ENCODE measurements around the gene C1orf159. TPM values are rescaled to one million over a fixed set of nuclear protein-coding genes. Genes with fewer than 3 reads are reported as not detected.

The C1orf159 gene
- total and polyA plus RNA-seq, 10 of the 15 experiments (the other 5 are each of a cell fraction or from before 2014, with no cell fraction given), result 0.11 to 23.4 (median 8.0) TPM

- Histone ChIP-seq H3K9me3 (replicated peaks; ENCODE audit: control insufficient read depth, insufficient read depth, low read length) (no peaks in the 10 kb centered on the region), H4K20me1 (ENCODE audit: control insufficient read depth, insufficient read depth) (no peaks in the 10 kb centered on the region), H3K79me2 (ENCODE audit: control insufficient read depth, insufficient read depth, low read length) (no peaks in the 10 kb centered on the region), H3K27ac (ENCODE audit: control insufficient read depth, insufficient read depth) (no peak overlapping the region), H3K4me3 (no peak overlapping the region), H2AFZ (ENCODE audit: control insufficient read depth, low read depth, low read length) (no peak overlapping the region), H3K4me2 (ENCODE audit: control insufficient read depth, insufficient read depth) (no peak overlapping the region), H3K27me3 (replicated peaks in 1 of 2; ENCODE audit: control insufficient read depth in 2 of 2, insufficient read depth in 2 of 2, low read length in 1 of 2) (no peaks in the 10 kb centered on the region), H3K4me1 (ENCODE audit: control insufficient read depth, insufficient read depth, low read length) (peaks cover 10% of the 10 kb centered on the region), H3K9ac (ENCODE audit: control insufficient read depth, insufficient read depth, low read length) (no peak overlapping the region), H3K36me3 (ENCODE audit: control insufficient read depth in 2 of 2, insufficient read depth in 2 of 2, low read length in 1 of 2) (no peaks in the 10 kb centered on the region)
- intact Hi-C loops (cut with micrococcal nuclease; ENCODE audit: unreplicated experiment) (no loop called here), in situ Hi-C loops (cut with MboI) (no loop called here)
- POLR2A ChIA-PET, result no interaction called here
- DNase-seq (ENCODE audit: low read depth, low spot score) (no peak), FAIRE-seq (no peak), ATAC-seq (no peak)
- RAD21 ChIA-PET (ENCODE audit: unreplicated experiment), result no interaction called here
- WGBS (ENCODE audit: insufficient coverage, insufficient replicate concordance, low lambda C conversion rate, missing lambda C conversion rate), result 75% methylated on average over 19 of the region's 19 CpGs
- TF ChIP-seq JUNB (IDR thresholded peaks at IDR 0.05), result no peak
- no peak for TF ChIP-seq NFYB (IDR thresholded peaks at IDR 0.05; ENCODE audit: insufficient read depth, low read depth, low read length)
- no peak for TF ChIP-seq SUZ12 (IDR thresholded peaks at IDR 0.05; ENCODE audit: unreplicated experiment)
- TF ChIP-seq SREBF1 (IDR thresholded peaks at IDR 0.05; ENCODE audit: low read length), result no peak
- no peak for TF ChIP-seq CHD2 (IDR thresholded peaks at IDR 0.05; ENCODE audit: borderline replicate concordance, low read depth, low read length)
- no peak for TF ChIP-seq EED (IDR thresholded peaks at IDR 0.05; ENCODE audit: low read depth)
- TF ChIP-seq, protein P1, sequence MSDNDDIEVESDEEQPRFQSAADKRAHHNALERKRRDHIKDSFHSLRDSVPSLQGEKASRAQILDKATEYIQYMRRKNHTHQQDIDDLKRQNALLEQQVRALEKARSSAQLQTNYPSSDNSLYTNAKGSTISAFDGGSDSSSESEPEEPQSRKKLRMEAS (IDR thresholded peaks at IDR 0.05; ENCODE audit: low read depth, low read length), result no peak
- TF ChIP-seq POLR2AphosphoS2 (IDR thresholded peaks at IDR 0.05; ENCODE audit: low read depth, low read length), result no peak
- no peak for TF ChIP-seq CHD4 (IDR thresholded peaks at IDR 0.05)
- TF ChIP-seq YBX1 (IDR thresholded peaks at IDR 0.05), result no peak
- TF ChIP-seq ZNF207 (IDR thresholded peaks at IDR 0.05; ENCODE audit: borderline replicate concordance), result no peak
- no peak for TF ChIP-seq SPI1 (IDR thresholded peaks at IDR 0.05; ENCODE audit: borderline replicate concordance, insufficient read depth, low read depth, low read length)
- no peak for TF ChIP-seq YY1 (IDR thresholded peaks at IDR 0.05; ENCODE audit: low read depth, low read length)
- TF ChIP-seq ZBTB33 (IDR thresholded peaks at IDR 0.05), result no peak
- TF ChIP-seq HDAC2 (IDR thresholded peaks at IDR 0.05), result no peak
- TF ChIP-seq STAT1 (conservative IDR thresholded peaks at IDR 0.05), result no peak
- TF ChIP-seq, protein P2, sequence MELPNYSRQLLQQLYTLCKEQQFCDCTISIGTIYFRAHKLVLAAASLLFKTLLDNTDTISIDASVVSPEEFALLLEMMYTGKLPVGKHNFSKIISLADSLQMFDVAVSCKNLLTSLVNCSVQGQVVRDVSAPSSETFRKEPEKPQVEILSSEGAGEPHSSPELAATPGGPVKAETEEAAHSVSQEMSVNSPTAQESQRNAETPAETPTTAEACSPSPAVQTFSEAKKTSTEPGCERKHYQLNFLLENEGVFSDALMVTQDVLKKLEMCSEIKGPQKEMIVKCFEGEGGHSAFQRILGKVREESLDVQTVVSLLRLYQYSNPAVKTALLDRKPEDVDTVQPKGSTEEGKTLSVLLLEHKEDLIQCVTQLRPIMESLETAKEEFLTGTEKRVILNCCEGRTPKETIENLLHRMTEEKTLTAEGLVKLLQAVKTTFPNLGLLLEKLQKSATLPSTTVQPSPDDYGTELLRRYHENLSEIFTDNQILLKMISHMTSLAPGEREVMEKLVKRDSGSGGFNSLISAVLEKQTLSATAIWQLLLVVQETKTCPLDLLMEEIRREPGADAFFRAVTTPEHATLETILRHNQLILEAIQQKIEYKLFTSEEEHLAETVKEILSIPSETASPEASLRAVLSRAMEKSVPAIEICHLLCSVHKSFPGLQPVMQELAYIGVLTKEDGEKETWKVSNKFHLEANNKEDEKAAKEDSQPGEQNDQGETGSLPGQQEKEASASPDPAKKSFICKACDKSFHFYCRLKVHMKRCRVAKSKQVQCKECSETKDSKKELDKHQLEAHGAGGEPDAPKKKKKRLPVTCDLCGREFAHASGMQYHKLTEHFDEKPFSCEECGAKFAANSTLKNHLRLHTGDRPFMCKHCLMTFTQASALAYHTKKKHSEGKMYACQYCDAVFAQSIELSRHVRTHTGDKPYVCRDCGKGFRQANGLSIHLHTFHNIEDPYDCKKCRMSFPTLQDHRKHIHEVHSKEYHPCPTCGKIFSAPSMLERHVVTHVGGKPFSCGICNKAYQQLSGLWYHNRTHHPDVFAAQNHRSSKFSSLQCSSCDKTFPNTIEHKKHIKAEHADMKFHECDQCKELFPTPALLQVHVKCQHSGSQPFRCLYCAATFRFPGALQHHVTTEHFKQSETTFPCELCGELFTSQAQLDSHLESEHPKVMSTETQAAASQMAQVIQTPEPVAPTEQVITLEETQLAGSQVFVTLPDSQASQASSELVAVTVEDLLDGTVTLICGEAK (IDR thresholded peaks at IDR 0.05; ENCODE audit: borderline replicate concordance), result no peak
- no peak for TF ChIP-seq BCL11A (IDR thresholded peaks at IDR 0.05; ENCODE audit: low read depth, low read length)
- SMC1A ChIA-PET (ENCODE audit: uncharacterized antibody, unreplicated experiment), result no interaction called here
- CTCF ChIA-PET, result no interaction called here
- no TSS peak for BruUV-seq (replicated peaks)
Observed at GRCh38 chr1:1142844-1143243, 27.0 kb upstream of the C1orf159 start.

All from GM12878 (cell line).